GM12865 (cell line): ENCODE measurements around the gene CFAP58.

Source experiments
- DNase-seq: peaks from one replicate; pipeline ENCODE4 v3.0.0; 2010; ENCODE audit warnings: low read depth
- H3K4me3 ChIP-seq: 2 replicates; pipeline ENCODE4 v1.5.1; 2011; ENCODE audit warnings: mild to moderate bottlenecking, low read depth, low read length, control low read depth
- TF ChIP-seq, protein P1 (sequence below): IDR thresholded peaks from 2 replicates; pipeline ENCODE4 v1.5.1; 2011; ENCODE audit warnings: low read length, control low read depth, low read depth, inconsistent platforms; ENCODE audit not compliant: insufficient read depth; ENCODE audit errors: missing control alignments

The CFAP58 gene

DNA sequence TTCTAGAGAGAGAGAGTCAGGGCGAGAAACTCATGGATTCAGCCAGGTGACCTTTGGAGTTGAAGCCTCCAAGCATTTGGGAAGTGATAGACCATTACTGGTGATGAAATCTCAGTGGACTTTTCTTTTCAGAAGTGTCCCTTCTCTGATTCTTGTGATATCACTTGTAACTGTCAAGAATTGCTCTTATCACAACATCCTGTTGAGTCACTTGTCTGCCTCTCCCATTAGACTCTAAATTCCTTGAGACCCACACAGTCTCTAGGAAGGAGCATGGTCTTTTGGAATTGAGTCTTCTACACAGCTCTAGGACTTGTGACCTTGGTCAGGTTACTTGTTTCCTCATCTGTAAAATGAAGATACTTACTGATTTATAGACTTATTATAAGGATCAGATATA is 81.0 kb downstream of the CFAP58 start:
- H3K4me3 ChIP-seq, result no peak overlapping the region
- no peak for DNase-seq
- TF ChIP-seq, protein P1, sequence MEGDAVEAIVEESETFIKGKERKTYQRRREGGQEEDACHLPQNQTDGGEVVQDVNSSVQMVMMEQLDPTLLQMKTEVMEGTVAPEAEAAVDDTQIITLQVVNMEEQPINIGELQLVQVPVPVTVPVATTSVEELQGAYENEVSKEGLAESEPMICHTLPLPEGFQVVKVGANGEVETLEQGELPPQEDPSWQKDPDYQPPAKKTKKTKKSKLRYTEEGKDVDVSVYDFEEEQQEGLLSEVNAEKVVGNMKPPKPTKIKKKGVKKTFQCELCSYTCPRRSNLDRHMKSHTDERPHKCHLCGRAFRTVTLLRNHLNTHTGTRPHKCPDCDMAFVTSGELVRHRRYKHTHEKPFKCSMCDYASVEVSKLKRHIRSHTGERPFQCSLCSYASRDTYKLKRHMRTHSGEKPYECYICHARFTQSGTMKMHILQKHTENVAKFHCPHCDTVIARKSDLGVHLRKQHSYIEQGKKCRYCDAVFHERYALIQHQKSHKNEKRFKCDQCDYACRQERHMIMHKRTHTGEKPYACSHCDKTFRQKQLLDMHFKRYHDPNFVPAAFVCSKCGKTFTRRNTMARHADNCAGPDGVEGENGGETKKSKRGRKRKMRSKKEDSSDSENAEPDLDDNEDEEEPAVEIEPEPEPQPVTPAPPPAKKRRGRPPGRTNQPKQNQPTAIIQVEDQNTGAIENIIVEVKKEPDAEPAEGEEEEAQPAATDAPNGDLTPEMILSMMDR, result no peak

DNA sequence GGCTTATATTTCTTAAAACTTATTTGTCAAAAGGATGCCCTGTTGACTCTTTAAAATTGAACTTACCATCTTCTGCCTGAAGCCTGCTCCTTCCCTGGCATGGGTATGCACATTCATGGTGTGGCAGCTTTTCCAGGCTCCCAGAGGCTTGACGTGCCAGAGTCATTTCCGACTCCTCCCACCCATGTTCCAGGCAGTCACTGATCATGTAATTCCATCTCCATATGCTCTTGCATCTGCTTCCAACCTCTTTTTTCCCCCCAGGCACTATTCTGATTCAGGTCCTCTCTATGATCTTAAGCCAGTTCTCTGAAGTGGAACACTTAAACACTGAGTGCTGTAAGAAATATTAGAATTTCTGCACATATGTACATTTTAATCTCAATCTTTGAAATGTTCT is 82.2 kb downstream of the CFAP58 start:
- DNase-seq, result no peak

DNA sequence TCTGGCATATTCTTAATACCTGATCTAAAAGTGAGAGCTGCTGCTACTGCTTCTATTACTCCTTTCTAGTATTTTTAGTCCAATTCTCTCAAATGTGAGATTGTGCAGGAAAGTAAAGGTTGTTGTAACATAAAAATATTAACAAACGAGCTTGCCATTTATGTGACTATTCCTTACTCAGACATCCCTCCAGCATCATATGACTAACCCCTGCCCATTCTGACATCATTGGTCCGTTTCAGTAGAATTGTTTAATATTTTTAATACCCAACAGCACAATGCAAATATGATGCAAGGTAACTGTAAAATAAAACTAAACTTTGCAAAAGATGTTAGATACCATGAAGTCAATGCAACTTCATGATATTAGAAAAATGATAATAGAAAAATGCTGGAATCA is 83.6 kb downstream of the CFAP58 start:
- no peak overlapping the region for H3K4me3 ChIP-seq
- TF ChIP-seq, protein P1, result no peak
- DNase-seq, result no peak

More for the DNA sequence above, 82.2 kb downstream of the CFAP58 start:
- TF ChIP-seq, protein P1, result no peak
- no peak overlapping the region for H3K4me3 ChIP-seq

DNA sequence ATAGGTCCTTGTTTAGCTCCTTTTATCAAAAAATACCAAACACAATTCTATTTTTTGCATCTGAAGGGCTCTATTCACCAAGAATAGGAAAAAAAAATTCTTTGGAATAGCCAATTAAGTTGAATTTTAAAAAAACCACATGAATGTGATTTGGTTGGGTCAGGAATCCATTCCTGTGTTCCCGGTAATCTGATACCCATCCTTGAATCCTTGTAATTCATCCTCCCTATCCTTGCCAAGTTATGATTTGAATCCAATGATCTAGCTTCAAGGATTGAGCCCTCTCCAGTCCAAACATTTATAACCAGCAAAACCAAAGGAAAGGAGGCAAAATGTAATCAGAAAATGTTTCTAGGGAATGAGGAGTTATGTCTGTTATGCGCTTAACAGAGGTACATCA is 86.6 kb downstream of the CFAP58 start:
- no peak for DNase-seq
- no peak overlapping the region for H3K4me3 ChIP-seq
- TF ChIP-seq, protein P1, result no peak

DNA sequence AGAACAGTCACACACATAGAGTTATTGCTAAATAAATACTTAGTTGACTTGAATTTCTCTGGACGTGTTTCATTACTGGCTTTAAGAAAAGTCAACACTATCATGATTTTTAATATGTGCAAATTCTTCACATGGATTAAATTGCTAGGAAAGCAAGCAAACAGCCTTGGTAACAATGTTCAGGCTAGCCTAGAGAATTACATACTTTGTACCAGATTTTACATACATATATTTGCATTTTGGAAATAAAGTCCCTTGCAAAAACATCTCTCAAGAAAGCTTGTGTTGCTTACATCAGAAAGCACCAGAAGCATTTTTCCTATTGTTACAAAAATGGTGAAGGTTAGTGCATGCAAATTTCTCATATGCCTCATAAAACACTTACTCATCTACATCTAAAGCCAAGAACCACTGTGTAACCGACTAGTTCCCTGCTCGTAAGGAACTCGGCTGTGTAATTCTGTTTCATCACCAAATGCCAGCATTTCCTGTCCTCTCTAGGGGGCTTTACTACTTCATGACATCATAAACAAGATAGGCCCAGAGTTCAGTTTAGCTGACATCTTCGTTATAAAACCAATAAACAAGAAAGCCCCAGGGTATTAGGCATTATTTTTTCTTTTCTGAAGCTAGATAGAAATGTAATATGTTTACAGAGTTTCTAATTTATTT is 87.8 kb downstream of the CFAP58 start:
- no peak for DNase-seq
- no peak overlapping the region for H3K4me3 ChIP-seq
- TF ChIP-seq, protein P1, result no peak

DNA sequence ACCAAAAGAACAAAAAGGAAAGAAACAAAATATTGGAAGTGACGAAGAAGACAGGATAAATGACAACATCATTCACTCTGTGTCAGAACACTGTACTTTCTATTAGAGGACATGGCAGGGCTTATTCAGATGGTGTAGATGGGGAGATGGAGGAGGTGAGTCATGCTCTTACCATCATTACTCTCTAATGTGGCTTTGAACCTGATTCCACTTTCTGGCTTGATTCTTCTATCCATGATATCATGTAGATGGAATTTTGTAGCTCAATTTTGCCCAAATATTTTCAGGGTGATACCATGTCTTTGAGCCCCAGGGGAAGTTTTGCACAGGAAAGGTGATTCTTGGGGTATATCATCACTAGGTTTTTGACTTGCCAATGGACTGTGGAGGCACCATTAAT is 91.7 kb downstream of the CFAP58 start:
- TF ChIP-seq, protein P1, result no peak
- DNase-seq, result no peak
- H3K4me3 ChIP-seq, result no peak overlapping the region

DNA sequence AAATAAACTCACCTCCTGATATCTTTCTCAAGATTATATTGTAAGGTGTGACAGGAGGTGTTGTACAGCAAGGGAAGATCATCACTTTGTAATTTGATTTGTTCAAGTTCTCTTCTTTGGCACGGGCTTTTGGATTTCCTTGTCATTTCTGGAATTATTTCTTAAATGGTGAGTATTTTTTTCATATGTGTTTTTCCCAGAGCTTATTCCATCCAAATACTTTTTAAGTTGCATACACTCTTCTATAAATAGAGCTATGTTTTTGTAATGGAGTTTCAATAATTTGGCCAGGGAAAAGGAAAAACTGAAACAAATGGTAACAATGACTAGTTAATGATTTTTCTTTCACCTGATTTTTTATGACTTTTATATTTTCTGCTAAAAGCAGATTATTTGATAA is 92.5 kb downstream of the CFAP58 start:
- TF ChIP-seq, protein P1, result no peak
- no peak for DNase-seq
- no peak overlapping the region for H3K4me3 ChIP-seq
